HUES6 (cell line): ENCODE results near the gene FAM111A.
"Not testable (repeated sequence)": the region's sequence is repeated elsewhere in the genome, so short reads cannot be mapped to it uniquely, and the experiment has no call there.

Experiments used
- H3K27ac ChIP-seq: 2 replicates; pipeline ENCODE4 v1.7.0; 2013; ENCODE audit warnings: low read depth, mild to moderate bottlenecking, low read length, inconsistent platforms
- H3K27me3 ChIP-seq: 2 replicates; pipeline ENCODE4 v1.6.1; 2013; ENCODE audit warnings: low read length; ENCODE audit not compliant: control insufficient read depth, insufficient read depth
- H3K36me3 ChIP-seq: 2 replicates; pipeline ENCODE4 v1.6.1; 2013; ENCODE audit warnings: low read length; ENCODE audit not compliant: control insufficient read depth, insufficient read depth
- H3K4me1 ChIP-seq: 2 replicates; pipeline ENCODE4 v1.6.1; 2013; ENCODE audit warnings: low read length; ENCODE audit not compliant: control insufficient read depth, insufficient read depth
- H3K4me3 ChIP-seq: 2 replicates; pipeline ENCODE4 v1.5.1; 2013; ENCODE audit warnings: low read depth, low read length
- H3K9ac ChIP-seq: one replicate; pipeline ENCODE4 v1.6.1; 2013; ENCODE audit warnings: mild to moderate bottlenecking, low read length
- H3K9me3 ChIP-seq: 2 replicates; pipeline ENCODE4 v1.6.1; 2013; ENCODE audit warnings: low read depth, low read length; ENCODE audit not compliant: control insufficient read depth, insufficient read depth

Gene FAM111A

GRCh38 chr11:59142530-59143507 lies at the start of gene FAM111A:
FAM111A (plus strand) TSS chr11:59142856; CDS start chr11:59148873, 6,017 bp downstream.
- Histone ChIP-seq H3K27me3 (peaks cover 32% of the 10 kb centered on the region), H3K4me1 (no peaks in the 10 kb centered on the region; the same call in 1 of the 2 replicates), H3K4me3 (peak within 1 kb of the TSS; percentile 73), H3K9me3 (no peaks in the 10 kb centered on the region), H3K9ac (peak within 1 kb of the TSS; percentile 41), H3K36me3 (no peaks in the 10 kb centered on the region; the same call in 1 of the 2 replicates), H3K27ac (no peak within 1 kb of the TSS)

- not testable (repeated sequence) for H3K9me3 ChIP-seq, H3K4me3 ChIP-seq, H3K36me3 ChIP-seq, H3K27me3 ChIP-seq, H3K27ac ChIP-seq, H3K9ac ChIP-seq
- peaks cover 27% of the 10 kb centered on the region for H3K4me1 ChIP-seq
Observed at GRCh38 chr11:59093576-59093975, 49.1 kb upstream of the FAM111A start.

- not testable (repeated sequence) for H3K9ac ChIP-seq, H3K36me3 ChIP-seq, H3K27me3 ChIP-seq, H3K9me3 ChIP-seq
- Histone ChIP-seq H3K4me3 (peak overlapping the region; percentile 27; the same call in 1 of the 2 replicates), H3K27ac (peak overlapping the region; percentile 60; the same call in 1 of the 2 replicates), H3K4me1 (peaks cover 27% of the 10 kb centered on the region)
Observed at GRCh38 chr11:59095225-59095624, 47.4 kb upstream of the FAM111A start.

GRCh38 chr11:59095972-59096575 lies 46.6 kb upstream of the FAM111A start:
- not testable (repeated sequence) for H3K27me3 ChIP-seq, H3K9ac ChIP-seq, H3K9me3 ChIP-seq, H3K4me3 ChIP-seq, H3K36me3 ChIP-seq, H3K27ac ChIP-seq
- H3K4me1 ChIP-seq, result peaks cover 27% of the 10 kb centered on the region

- Histone ChIP-seq H3K9me3 (no peaks in the 10 kb centered on the region), H3K9ac (no peak overlapping the region), H3K27me3 (no peaks in the 10 kb centered on the region; the same call in 1 of the 2 replicates), H3K36me3 (no peaks in the 10 kb centered on the region), H3K4me1 (peaks cover 27% of the 10 kb centered on the region), H3K4me3 (no peak overlapping the region), H3K27ac (no peak overlapping the region)
Observed at GRCh38 chr11:59097113-59097708, 45.4 kb upstream of the FAM111A start.

- H3K9me3 ChIP-seq, H3K36me3 ChIP-seq, H3K4me3 ChIP-seq, H3K27me3 ChIP-seq, H3K9ac ChIP-seq, H3K27ac ChIP-seq: not testable (repeated sequence)
- H3K4me1 ChIP-seq, result peaks cover 25% of the 10 kb centered on the region
Observed at GRCh38 chr11:59097938-59098337, 44.7 kb upstream of the FAM111A start.

GRCh38 chr11:59102259-59102765 lies 40.3 kb upstream of the FAM111A start:
- no peak overlapping the region for H3K27ac ChIP-seq

GRCh38 chr11:59106363-59107336 lies 36.0 kb upstream of the FAM111A start, which contains the start of gene FAM111B:
FAM111B (plus strand) TSS chr11:59107237; CDS start chr11:59109626, 2,389 bp downstream.
- H3K27ac ChIP-seq, result no peak within 1 kb of the TSS; the same call in 1 of the 2 replicates
- peaks cover 11% of the 10 kb centered on the region; the same call in 1 of the 2 replicates for H3K36me3 ChIP-seq
- H3K4me1 ChIP-seq, result peaks cover 8% of the 10 kb centered on the region
- H3K4me3 ChIP-seq, result peak within 1 kb of the TSS; percentile 67
- peak within 1 kb of the TSS; percentile 84 for H3K9ac ChIP-seq
- no peaks in the 10 kb centered on the region for H3K9me3 ChIP-seq
- H3K27me3 ChIP-seq, result peaks cover 41% of the 10 kb centered on the region

More at GRCh38 chr11:59102259-59102765, 40.3 kb upstream of the FAM111A start:
- Histone ChIP-seq H3K4me1 (peaks cover 9% of the 10 kb centered on the region), H3K9ac (peak overlapping the region; percentile 48), H3K27me3 (peaks cover 29% of the 10 kb centered on the region), H3K36me3 (no peaks in the 10 kb centered on the region), H3K4me3 (peak overlapping the region; percentile 59), H3K9me3 (no peaks in the 10 kb centered on the region)

GRCh38 chr11:59107721-59108120 lies 34.9 kb upstream of the FAM111A start:
- not testable (repeated sequence) for H3K4me1 ChIP-seq

GRCh38 chr11:59112494-59112893 lies 30.2 kb upstream of the FAM111A start:
- H3K27ac ChIP-seq, result no peak overlapping the region
- H3K4me3 ChIP-seq, result no peak overlapping the region
- H3K4me1 ChIP-seq, result peaks cover 4% of the 10 kb centered on the region
- peaks cover 11% of the 10 kb centered on the region for H3K9me3 ChIP-seq
- H3K27me3 ChIP-seq, result peaks cover 10% of the 10 kb centered on the region
- no peak overlapping the region for H3K9ac ChIP-seq
- H3K36me3 ChIP-seq, result peaks cover 56% of the 10 kb centered on the region

More at GRCh38 chr11:59107721-59108120, 34.9 kb upstream of the FAM111A start:
- H3K9me3 ChIP-seq, H3K27ac ChIP-seq: not testable (repeated sequence)
- peak overlapping the region; percentile 67 for H3K4me3 ChIP-seq
- peaks cover 15% of the 10 kb centered on the region; the same call in 1 of the 2 replicates for H3K36me3 ChIP-seq
- peaks cover 41% of the 10 kb centered on the region for H3K27me3 ChIP-seq
- peak overlapping the region; percentile 84 for H3K9ac ChIP-seq
